KOPT-K1 (cell line): ENCODE data around the gene EEF2K.

ENCODE experiments used
- H3K27ac ChIP-seq: fragments of 200-600 bp; sonication (generic); 2 replicates; pipeline ENCODE4 v1.5.1; 2016; ENCODE audit warnings: antibody characterized with exemption, mild to moderate bottlenecking, low read depth, low read length; ENCODE audit not compliant: poor library complexity, severe bottlenecking
- H3K36me3 ChIP-seq: fragments of 200-600 bp; sonication (generic); 2 replicates; pipeline ENCODE4 v1.5.1; 2017; ENCODE audit warnings: antibody characterized with exemption, mild to moderate bottlenecking, low read length, moderate library complexity; ENCODE audit not compliant: insufficient read depth
- H3K9me3 ChIP-seq: fragments of 200-600 bp; sonication (generic); 2 replicates; pipeline ENCODE4 v1.5.1; 2017; ENCODE audit warnings: antibody characterized with exemption, low read length, mild to moderate bottlenecking; ENCODE audit not compliant: insufficient read depth, poor library complexity, severe bottlenecking

The EEF2K gene

DNA sequence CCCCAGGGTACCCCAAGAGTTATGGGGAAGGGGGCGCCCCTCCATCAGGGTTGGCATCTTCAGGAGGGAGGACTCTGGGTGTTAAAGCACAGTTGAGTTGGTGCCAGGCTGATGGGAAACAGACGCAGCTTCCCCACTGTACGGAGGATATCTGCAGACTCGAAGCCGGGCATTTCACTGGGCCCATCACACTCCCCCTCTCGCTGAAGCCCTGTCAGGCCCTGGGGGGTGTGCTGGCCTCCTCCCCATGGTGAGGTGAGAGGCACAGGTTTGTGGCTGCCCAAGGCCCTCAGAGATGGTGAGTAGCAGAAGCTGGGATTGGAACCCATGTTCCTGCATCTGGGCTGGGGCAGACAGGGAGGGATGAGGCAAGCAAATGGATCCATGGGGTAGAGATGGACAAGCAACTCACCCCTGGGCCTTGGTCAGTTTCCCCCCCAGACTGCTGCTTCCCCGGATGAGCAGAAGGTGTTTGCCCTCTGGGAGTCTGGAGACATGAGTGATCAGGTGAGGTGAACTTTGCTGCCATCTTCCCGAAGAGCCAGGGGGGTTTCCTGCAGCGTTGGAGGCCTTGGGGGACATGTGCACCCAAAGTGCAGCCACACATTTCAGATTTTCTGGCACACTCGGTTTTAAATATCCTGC is 122.1 kb downstream of the EEF2K start:
- Histone ChIP-seq H3K9me3 (no peaks in the 10 kb centered on the region), H3K36me3 (peaks cover 99% of the 10 kb centered on the region), H3K27ac (no peak overlapping the region)

DNA sequence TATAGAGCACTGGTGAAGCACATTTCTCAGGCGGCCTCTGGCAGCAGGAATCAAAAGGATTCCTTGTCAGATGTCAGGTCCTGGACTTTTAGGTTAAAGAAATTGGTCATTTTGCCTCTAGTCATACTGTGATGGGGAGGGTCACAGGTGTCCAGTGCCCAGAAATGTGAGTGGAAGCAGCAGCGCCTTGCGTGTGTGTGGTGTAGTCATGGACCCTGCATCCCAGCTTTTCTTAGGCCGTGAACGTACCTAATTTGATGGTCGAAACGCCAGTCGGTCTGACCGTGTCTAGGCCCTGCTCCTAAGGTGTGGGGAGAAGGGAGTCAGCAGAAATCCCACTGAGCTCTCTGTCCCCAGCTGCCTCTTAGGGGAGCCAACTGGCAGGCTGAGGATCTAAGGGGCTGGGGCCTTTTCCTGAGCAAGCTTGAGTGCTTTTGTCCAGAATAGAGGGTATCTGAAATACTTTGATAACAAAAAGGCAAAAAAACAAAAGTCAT is 123.2 kb downstream of the EEF2K start:
- H3K36me3 ChIP-seq = peaks cover 99% of the 10 kb centered on the region
- H3K9me3 ChIP-seq = no peaks in the 10 kb centered on the region

DNA sequence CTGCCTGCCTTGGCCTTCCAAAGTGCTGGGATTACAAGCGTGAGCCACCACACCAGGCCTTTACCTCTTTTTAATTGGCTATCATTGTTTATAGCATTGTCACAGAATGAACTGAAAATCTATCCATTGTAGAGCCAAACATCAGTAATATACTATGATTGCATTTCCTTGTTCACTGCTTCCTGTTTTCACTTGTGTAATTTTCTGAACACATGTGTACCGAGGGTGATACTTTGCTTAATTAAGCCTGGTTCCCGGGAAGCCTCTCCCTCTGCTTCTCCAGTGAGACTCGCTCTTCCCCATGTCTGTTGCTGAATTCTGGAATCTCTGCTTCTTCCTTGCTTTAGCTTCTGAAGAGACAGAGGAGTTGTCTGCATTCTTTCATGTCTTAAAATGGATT is 124.2 kb downstream of the EEF2K start:
- H3K36me3 ChIP-seq = peaks cover 99% of the 10 kb centered on the region
- H3K9me3 ChIP-seq = no peaks in the 10 kb centered on the region
- no peak overlapping the region for H3K27ac ChIP-seq

More for the DNA sequence above, 123.2 kb downstream of the EEF2K start:
- H3K27ac ChIP-seq = no peak overlapping the region

DNA sequence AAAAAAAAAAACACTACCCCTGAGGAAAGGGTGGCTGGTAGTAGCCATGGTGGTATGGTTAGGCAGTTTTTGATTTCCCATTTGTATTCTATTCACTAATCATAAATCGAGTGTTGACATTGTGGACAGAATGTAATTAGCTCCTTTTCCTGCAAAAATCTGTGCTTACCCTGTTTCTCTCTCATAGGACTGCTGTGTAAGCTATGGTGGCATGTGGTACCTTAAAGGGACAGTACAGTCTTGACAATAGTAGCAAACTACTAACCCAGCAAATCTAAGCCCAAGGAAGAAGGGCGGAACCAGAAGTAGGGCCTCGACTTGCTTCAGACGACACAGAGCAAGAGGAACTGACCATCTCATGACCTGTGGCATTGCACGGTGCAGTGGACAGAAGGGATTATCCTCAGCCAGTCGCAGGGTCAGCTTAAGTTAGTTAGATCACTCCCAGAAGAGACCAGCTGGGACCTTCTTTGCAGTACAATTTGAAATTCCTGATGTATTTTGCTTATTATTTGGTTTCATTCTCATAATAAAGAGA is 127.4 kb downstream of the EEF2K start:
- Histone ChIP-seq H3K9me3 (peaks cover 29% of the 10 kb centered on the region), H3K36me3 (peaks cover 94% of the 10 kb centered on the region), H3K27ac (no peak overlapping the region)

DNA sequence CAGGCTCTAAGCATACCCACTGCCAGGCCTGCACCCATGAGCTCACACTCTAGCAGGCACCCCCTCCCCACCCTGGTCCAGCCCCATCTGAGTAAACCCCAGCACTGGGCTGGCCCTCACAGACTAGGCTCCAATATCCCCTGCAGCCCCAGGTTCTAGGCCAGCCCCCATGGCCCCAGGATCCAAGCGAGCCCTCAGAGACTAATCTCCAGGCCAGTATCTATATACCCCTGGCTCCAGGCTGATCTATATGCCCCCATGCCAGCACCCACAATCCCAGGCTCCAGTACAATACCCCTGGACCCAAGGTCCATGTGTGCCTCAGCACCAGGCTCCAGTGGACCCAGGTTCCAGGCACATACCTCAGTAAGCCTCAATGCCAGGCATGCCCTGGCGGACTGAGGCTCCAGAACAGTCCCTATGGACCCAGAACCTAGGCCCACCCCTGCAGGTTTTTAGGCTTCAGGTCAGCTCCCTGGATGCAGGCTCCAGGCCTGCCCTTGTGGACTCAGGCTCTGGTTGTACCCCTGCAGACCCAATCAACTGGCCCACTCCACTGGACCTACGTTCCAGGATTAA is 129.7 kb downstream of the EEF2K start:
- Histone ChIP-seq H3K27ac (no peak overlapping the region), H3K9me3 (peaks cover 29% of the 10 kb centered on the region), H3K36me3 (peaks cover 72% of the 10 kb centered on the region)

GRCh38 chr16:22336581-22336980 is 130.5 kb downstream of the EEF2K start:
- Histone ChIP-seq H3K36me3 (peaks cover 65% of the 10 kb centered on the region), H3K27ac (no peak overlapping the region), H3K9me3 (peaks cover 35% of the 10 kb centered on the region)

GRCh38 chr16:22337045-22337444 is 131.0 kb downstream of the EEF2K start:
- peaks cover 60% of the 10 kb centered on the region for H3K36me3 ChIP-seq
- H3K9me3 ChIP-seq = peaks cover 35% of the 10 kb centered on the region
- H3K27ac ChIP-seq = no peak overlapping the region

GRCh38 chr16:22337849-22338635 is 132.0 kb downstream of the EEF2K start:
- H3K27ac ChIP-seq = no peak overlapping the region
- peaks cover 35% of the 10 kb centered on the region for H3K9me3 ChIP-seq
- H3K36me3 ChIP-seq = peaks cover 57% of the 10 kb centered on the region
